WTC11 (cell line): Measurements from ENCODE around the gene CD86.

Experiments
- CREM ChIP-seq: sonication (generic); formaldehyde crosslinking; IDR thresholded peaks from 2 replicates; pipeline ENCODE4 v1.8.1; 2022; ENCODE audit warnings: mild to moderate bottlenecking, missing genetic modification reagents, moderate library complexity
- ELF4 ChIP-seq: sonication (generic); formaldehyde crosslinking; IDR thresholded peaks from 2 replicates; pipeline ENCODE4 v1.8.1; 2022; ENCODE audit warnings: low read depth, mild to moderate bottlenecking, moderate library complexity, missing genetic modification reagents
- NR2C2 ChIP-seq: sonication (generic); formaldehyde crosslinking; IDR thresholded peaks from 2 replicates; pipeline ENCODE4 v1.8.0; 2022; ENCODE audit warnings: mild to moderate bottlenecking, missing genetic modification reagents
- SMAD3 ChIP-seq: sonication (generic); formaldehyde crosslinking; IDR thresholded peaks from 2 replicates; pipeline ENCODE4 v1.8.0; 2022; ENCODE audit warnings: missing genetic modification reagents, mild to moderate bottlenecking, borderline replicate concordance
- USF2 ChIP-seq: sonication (generic); formaldehyde crosslinking; IDR thresholded peaks from 2 replicates; pipeline ENCODE4 v1.8.1; 2023; ENCODE audit warnings: mild to moderate bottlenecking, missing genetic modification reagents, moderate library complexity
- TF ChIP-seq, protein P1 (sequence below): fragments of 200-600 bp; IDR thresholded peaks from 2 replicates; pipeline ENCODE4 v1.8.0; 2022; ENCODE audit warnings: antibody characterized with exemption
- TF ChIP-seq, protein P2 (sequence below): sonication (generic); formaldehyde crosslinking; IDR thresholded peaks from 2 replicates; pipeline ENCODE4 v1.8.0; 2022; ENCODE audit warnings: mild to moderate bottlenecking, missing genetic modification reagents
- TF ChIP-seq, protein P3 (sequence below): sonication (generic); formaldehyde crosslinking; IDR thresholded peaks from 2 replicates; pipeline ENCODE4 v1.8.1; 2022; ENCODE audit warnings: low read depth, missing genetic modification reagents, borderline replicate concordance

GRCh38 chr3:122021037-122021436, 34.1 kb upstream of the CD86 start:
- TF ChIP-seq, protein P1, sequence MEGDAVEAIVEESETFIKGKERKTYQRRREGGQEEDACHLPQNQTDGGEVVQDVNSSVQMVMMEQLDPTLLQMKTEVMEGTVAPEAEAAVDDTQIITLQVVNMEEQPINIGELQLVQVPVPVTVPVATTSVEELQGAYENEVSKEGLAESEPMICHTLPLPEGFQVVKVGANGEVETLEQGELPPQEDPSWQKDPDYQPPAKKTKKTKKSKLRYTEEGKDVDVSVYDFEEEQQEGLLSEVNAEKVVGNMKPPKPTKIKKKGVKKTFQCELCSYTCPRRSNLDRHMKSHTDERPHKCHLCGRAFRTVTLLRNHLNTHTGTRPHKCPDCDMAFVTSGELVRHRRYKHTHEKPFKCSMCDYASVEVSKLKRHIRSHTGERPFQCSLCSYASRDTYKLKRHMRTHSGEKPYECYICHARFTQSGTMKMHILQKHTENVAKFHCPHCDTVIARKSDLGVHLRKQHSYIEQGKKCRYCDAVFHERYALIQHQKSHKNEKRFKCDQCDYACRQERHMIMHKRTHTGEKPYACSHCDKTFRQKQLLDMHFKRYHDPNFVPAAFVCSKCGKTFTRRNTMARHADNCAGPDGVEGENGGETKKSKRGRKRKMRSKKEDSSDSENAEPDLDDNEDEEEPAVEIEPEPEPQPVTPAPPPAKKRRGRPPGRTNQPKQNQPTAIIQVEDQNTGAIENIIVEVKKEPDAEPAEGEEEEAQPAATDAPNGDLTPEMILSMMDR = no peak
- no peak for TF ChIP-seq NR2C2 (CRISPR knock-in tag)
- no peak for TF ChIP-seq USF2
- TF ChIP-seq, protein P2, sequence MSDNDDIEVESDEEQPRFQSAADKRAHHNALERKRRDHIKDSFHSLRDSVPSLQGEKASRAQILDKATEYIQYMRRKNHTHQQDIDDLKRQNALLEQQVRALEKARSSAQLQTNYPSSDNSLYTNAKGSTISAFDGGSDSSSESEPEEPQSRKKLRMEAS = no peak
- TF ChIP-seq, protein P3, sequence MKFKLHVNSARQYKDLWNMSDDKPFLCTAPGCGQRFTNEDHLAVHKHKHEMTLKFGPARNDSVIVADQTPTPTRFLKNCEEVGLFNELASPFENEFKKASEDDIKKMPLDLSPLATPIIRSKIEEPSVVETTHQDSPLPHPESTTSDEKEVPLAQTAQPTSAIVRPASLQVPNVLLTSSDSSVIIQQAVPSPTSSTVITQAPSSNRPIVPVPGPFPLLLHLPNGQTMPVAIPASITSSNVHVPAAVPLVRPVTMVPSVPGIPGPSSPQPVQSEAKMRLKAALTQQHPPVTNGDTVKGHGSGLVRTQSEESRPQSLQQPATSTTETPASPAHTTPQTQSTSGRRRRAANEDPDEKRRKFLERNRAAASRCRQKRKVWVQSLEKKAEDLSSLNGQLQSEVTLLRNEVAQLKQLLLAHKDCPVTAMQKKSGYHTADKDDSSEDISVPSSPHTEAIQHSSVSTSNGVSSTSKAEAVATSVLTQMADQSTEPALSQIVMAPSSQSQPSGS (CRISPR knock-in tag) = no peak
- TF ChIP-seq ELF4 (CRISPR knock-in tag) = no peak
- no peak for TF ChIP-seq SMAD3 (CRISPR knock-in tag)
- TF ChIP-seq CREM (CRISPR knock-in tag) = no peak
